Stomach smooth muscle (tissue), 2 donors: ENCODE results near the gene C3orf49.

Experiments used
- H3K27ac ChIP-seq: one replicate; pipeline ENCODE4 v1.7.0; 2013; ENCODE audit warnings: mild to moderate bottlenecking, low read length, inconsistent platforms
- H3K27me3 ChIP-seq, 2 donors: one replicate each; pipeline ENCODE4 v1.7.0; 2013; ENCODE audit warnings: low read length in 2 of 2; ENCODE audit not compliant: insufficient read depth in 2 of 2, control insufficient read depth in 1 of 2
- H3K36me3 ChIP-seq, 2 donors: one replicate each; pipeline ENCODE4 v1.7.0; 2013; ENCODE audit warnings: low read length in 2 of 2; ENCODE audit not compliant: control insufficient read depth in 2 of 2, insufficient read depth in 2 of 2
- H3K4me1 ChIP-seq: one replicate; pipeline ENCODE4 v1.7.0; 2013; ENCODE audit warnings: low read length; ENCODE audit not compliant: control insufficient read depth, insufficient read depth
- H3K4me3 ChIP-seq, 2 donors: one replicate each; pipeline ENCODE4 v1.7.0; 2013; ENCODE audit warnings: low read length in 2 of 2
- H3K9ac ChIP-seq, 2 donors: one replicate each; pipeline ENCODE4 v1.7.0; 2013; ENCODE audit warnings: low read length in 2 of 2, mild to moderate bottlenecking in 1 of 2
- H3K9me3 ChIP-seq, 2 donors: one replicate each; pipeline ENCODE4 v1.7.0; 2013; ENCODE audit warnings: low read length in 2 of 2; ENCODE audit not compliant: control insufficient read depth in 2 of 2
- donor health status: healthy.
- donor health status: Pancreatic carcinoma.

The C3orf49 gene

DNA sequence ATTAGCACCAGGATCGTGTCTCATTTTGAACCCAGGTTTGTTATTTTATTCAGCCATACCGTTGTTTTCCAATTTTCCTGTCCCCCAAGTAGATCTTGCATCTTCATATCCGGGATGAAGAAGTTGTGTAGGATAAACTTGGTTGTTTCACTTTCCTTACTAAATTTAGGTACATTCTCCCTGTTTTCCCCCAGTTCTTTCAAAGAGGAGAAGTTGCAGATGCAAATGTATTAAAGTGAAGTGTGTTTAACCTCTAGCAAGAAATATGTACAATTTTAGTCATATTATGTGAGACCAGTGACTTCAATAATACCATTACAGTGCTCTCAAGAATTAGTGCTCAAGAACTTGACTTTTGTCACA, 45.8 kb downstream of the C3orf49 start:
- Histone ChIP-seq H3K4me3 (peak overlapping the region; percentile 74 to 77), H3K9me3 (no peaks in the 10 kb centered on the region), H3K27me3 (no peaks in the 10 kb centered on the region), H3K9ac (peak overlapping the region; percentile 72 to 75), H3K36me3 (no peaks in the 10 kb centered on the region), H3K27ac (peak overlapping the region; percentile 24), H3K4me1 (peaks cover 10% of the 10 kb centered on the region)

GRCh38 chr3:63867225-63867624, 48.1 kb downstream of the C3orf49 start:
- Histone ChIP-seq H3K27ac (no peak overlapping the region), H3K9ac (no peak overlapping the region), H3K27me3 (no peaks in the 10 kb centered on the region), H3K36me3 (no peaks in the 10 kb centered on the region), H3K4me3 (no peak overlapping the region), H3K4me1 (peaks cover 10% of the 10 kb centered on the region), H3K9me3 (no peaks in the 10 kb centered on the region)

DNA sequence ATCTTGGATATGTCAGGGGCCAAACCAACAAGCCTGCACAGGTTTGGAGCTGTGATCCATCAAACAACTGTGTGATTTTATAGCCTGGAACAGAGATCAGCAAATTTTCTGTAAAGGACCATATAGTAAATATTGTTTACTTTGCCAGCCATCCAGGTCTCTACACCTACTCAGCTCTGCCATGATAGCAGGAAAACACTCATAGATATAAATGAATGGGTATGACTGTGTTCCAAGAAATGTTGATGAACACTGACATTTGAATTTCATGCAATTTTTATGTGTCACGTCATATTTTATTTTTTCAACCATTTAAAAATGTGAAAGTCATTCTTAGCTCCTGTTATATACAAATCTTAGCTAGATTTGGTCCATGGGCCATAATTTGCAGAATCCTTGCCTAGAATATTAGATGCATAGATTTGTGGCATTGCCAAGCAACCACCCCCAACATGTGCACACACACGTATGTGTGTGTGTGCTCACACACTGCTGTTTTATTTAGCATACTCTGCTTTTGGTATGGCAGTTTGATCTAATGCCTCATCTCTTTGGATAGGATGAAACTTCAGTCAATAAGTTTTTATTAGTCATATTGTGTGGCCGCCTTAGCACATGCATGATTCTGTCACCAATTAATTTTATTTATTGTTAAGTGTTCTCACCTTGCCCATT, 51.0 kb downstream of the C3orf49 start:
- Histone ChIP-seq H3K27me3 (no peaks in the 10 kb centered on the region), H3K27ac (no peak overlapping the region), H3K36me3 (no peaks in the 10 kb centered on the region), H3K4me1 (no peaks in the 10 kb centered on the region), H3K9me3 (no peaks in the 10 kb centered on the region), H3K4me3 (no peak overlapping the region), H3K9ac (no peak overlapping the region)

- Histone ChIP-seq H3K36me3 (no peaks in the 10 kb centered on the region), H3K4me3 (no peak overlapping the region), H3K9ac (no peak overlapping the region), H3K4me1 (no peaks in the 10 kb centered on the region), H3K27ac (no peak overlapping the region), H3K9me3 (no peaks in the 10 kb centered on the region), H3K27me3 (no peaks in the 10 kb centered on the region)
Observed at GRCh38 chr3:63870615-63871005, 51.5 kb downstream of the C3orf49 start.

GRCh38 chr3:63872135-63872924, 53.2 kb downstream of the C3orf49 start:
- Histone ChIP-seq H3K4me1 (peaks cover 1% of the 10 kb centered on the region), H3K9me3 (no peaks in the 10 kb centered on the region), H3K27me3 (no peaks in the 10 kb centered on the region), H3K4me3 (no peak overlapping the region), H3K27ac (no peak overlapping the region), H3K36me3 (no peaks in the 10 kb centered on the region), H3K9ac (no peak overlapping the region)

DNA sequence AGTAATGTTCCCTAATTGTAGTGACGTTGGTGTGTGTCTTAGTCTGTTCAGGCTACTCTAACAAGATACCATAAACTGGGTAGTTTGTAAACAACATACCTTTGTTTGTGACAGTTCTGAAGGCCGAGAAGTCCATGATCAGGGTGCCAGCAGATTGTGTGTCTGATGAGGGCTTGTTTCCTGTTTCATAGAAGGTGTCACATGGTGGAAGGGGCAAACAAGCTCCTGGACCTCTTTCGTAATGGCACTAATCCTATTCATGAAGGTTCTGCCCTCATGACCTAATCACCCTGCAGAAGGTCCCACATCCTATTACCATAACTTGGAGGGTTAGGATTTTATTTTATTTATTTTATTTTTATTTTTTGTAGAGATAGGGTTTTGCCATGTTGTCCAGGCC, 55.7 kb downstream of the C3orf49 start:
- Histone ChIP-seq H3K36me3 (no peaks in the 10 kb centered on the region), H3K27ac (no peak overlapping the region), H3K4me1 (peaks cover 6% of the 10 kb centered on the region), H3K9ac (no peak overlapping the region), H3K4me3 (no peak overlapping the region), H3K9me3 (no peaks in the 10 kb centered on the region), H3K27me3 (no peaks in the 10 kb centered on the region)

DNA sequence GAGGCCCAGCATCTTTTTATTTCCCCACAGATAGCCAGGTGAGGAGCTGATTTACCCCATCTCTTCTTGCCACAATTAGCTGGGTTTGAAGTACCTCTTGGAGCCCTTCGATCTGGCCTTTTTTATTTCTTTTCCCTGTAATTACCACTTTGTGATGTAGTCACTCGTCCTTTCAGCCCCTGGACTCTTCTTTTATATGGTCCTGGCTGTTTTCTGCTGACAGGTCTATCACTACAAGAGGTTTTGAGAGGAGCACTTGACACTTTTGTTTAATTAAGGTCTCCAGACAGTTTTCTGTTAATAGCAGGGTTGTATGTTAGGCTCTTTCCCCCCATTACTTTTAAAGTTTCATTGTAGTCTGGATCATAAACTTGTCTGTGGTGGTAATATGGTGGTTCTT, 56.4 kb downstream of the C3orf49 start:
- no peaks in the 10 kb centered on the region for H3K27me3 ChIP-seq
- no peak overlapping the region for H3K9ac ChIP-seq
- H3K36me3 ChIP-seq = no peaks in the 10 kb centered on the region
- no peak overlapping the region for H3K4me3 ChIP-seq
- H3K27ac ChIP-seq = no peak overlapping the region
- H3K9me3 ChIP-seq = no peaks in the 10 kb centered on the region
- peaks cover 6% of the 10 kb centered on the region for H3K4me1 ChIP-seq

DNA sequence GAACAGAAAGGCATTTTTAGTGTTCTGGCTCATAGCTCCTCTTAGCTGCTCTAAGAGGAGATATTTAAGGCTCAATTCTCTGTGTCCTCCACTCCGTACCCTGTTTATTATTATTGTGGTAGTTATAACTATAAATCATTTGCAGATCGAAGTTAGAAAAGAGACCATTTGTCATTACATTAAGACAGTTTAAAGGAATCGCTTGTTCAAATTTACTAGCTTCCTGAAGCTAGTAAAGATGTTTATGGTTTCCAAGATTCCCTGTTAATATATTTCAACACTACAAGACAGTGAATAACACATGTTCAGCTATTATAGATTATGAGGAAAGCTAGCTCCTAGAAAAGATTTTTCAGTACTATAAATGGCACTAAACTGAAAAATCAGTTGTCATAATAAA, 57.2 kb downstream of the C3orf49 start:
- Histone ChIP-seq H3K4me3 (no peak overlapping the region), H3K4me1 (peaks cover 6% of the 10 kb centered on the region), H3K36me3 (no peaks in the 10 kb centered on the region), H3K9me3 (no peaks in the 10 kb centered on the region), H3K27me3 (no peaks in the 10 kb centered on the region), H3K27ac (no peak overlapping the region), H3K9ac (no peak overlapping the region)

GRCh38 chr3:63877737-63878393, 58.8 kb downstream of the C3orf49 start:
- Histone ChIP-seq H3K4me1 (peaks cover 6% of the 10 kb centered on the region), H3K36me3 (no peaks in the 10 kb centered on the region), H3K9ac (peak overlapping the region in 1 of 2 donors; percentile 2), H3K4me3 (peak overlapping the region in 1 of 2 donors; percentile 21), H3K27me3 (no peaks in the 10 kb centered on the region), H3K9me3 (no peaks in the 10 kb centered on the region), H3K27ac (no peak overlapping the region)

DNA sequence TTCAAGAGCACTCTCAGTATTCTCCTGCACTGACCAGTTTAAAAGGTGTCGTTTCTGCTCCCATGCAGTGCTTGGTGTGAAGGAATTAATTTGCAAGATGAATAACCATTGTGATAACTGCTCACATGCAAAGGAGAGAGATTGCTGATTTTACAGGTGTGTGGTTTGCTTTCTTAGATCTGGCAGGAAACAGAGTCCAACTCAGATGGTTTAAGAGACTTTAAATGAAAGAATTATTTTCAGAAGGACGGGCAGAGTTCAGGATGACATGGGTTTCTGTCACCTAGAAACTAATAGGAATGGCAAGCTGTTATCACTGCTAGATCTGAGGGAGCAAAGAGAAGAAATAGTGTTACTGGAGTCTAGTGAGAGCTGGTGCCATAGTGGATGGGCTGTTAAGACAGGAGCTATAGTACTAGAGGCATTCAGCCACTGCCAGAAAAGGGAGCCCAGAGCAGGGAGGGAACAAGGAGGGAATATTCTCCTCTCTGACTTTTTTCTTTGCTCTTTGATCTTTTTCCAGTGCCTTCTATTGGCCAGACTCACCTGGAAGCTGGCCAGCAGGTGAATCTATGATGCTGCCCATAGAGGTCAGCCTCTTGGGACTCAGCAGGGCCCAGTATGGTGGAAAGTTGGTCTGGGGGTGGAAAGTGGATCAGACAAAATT, 59.4 kb downstream of the C3orf49 start:
- Histone ChIP-seq H3K27ac (no peak overlapping the region), H3K36me3 (no peaks in the 10 kb centered on the region), H3K9ac (no peak overlapping the region), H3K4me3 (peak overlapping the region in 1 of 2 donors; percentile 21), H3K27me3 (no peaks in the 10 kb centered on the region), H3K4me1 (peaks cover 6% of the 10 kb centered on the region), H3K9me3 (no peaks in the 10 kb centered on the region)
